GM23338 (cell line): Measurements from ENCODE around the gene AGRN. TPM values are rescaled to one million over a fixed set of nuclear protein-coding genes. Genes with fewer than 3 reads are reported as not detected.

ENCODE experiments used
- CREB1 ChIP-seq: fragments of 250-450 bp; sonication (Bioruptor Pico); IDR thresholded peaks from 2 replicates; pipeline ENCODE4 v1.5.0; 2020; ENCODE audit warnings: low read depth, mild to moderate bottlenecking, moderate library complexity
- POLR2AphosphoS5 ChIP-seq: IDR thresholded peaks from 2 replicates; pipeline ENCODE4 v1.6.1; 2016; ENCODE audit warnings: antibody characterized with exemption, low read depth
- polyA plus RNA-seq: library from polyadenylated mRNA; unstranded; fragments of >200 nt; fragmentation: Nextera tagmentation; extraction: Ambion mirVana; gene quantifications from 2 replicates; pipeline ENCODE4 v1.2.1, GENCODE V29; 2016
- total RNA-seq: library from RNA; depleted of rRNA; stranded (reverse); fragments of >200 nt; shearing (Covaris generic); gene quantifications from 2 replicates; pipeline ENCODE4 v1.2.3, GENCODE V29; 2014
- TF ChIP-seq, protein P1 (sequence below): fragments of 250-450 bp; sonication (Bioruptor Pico); IDR thresholded peaks from 2 replicates; pipeline ENCODE4 v1.5.0; 2020; ENCODE audit warnings: mild to moderate bottlenecking, moderate library complexity
- TF ChIP-seq, protein P2 (sequence below), 2 experiments: fragments of 200-600 bp in 1 of 2; sonication (generic) in 1 of 2; conservative IDR thresholded peaks; 2 replicates each; pipeline versions ENCODE4 v1.5.1 to v1.6.1; 2016 to 2017; ENCODE audit warnings: antibody characterized with exemption in 2 of 2, low read depth in 2 of 2, mild to moderate bottlenecking in 2 of 2, moderate library complexity in 1 of 2
- TF ChIP-seq, protein P3 (sequence below): IDR thresholded peaks from 2 replicates; pipeline ENCODE4 v1.6.1; 2016; ENCODE audit warnings: antibody characterized with exemption

The AGRN gene
- total and polyA plus RNA-seq, 2 experiments from 2014 or later = 12.3 to 185 TPM

DNA sequence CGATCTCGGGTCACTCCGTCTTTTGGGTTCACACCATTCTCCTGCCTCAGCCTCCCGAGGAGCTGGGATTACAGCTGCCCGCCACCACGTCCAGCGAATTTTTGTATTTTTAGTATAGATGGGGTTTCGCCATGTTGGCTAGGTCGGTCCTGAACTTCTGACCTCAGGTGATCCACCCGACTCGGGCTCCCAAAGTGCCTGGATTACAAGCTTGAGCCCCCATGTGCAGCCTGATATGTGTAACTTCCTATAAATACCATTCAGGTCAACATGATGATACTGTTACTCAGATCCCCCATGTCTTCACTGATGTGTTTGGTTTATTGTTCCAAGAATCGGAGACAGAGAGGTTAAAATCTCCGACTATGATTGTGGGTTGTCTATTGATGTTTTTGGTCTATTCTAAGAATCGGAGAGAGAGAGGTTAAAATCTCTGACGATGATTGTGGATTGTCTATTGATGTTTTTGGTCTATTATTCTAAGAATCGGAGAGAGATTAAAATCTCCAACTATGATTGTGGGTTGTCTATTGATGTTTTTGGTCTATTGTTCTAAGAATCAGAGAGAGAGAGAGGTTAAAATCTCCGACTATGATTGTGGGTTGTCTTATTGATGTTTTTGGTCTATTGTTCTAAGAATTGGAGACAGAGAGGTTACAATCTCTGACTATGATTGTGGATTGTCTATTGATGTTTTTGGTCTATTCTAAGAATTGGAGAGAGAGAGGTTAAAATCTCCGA is 78.9 kb downstream of the AGRN start (continued):
- TF ChIP-seq, protein P1, sequence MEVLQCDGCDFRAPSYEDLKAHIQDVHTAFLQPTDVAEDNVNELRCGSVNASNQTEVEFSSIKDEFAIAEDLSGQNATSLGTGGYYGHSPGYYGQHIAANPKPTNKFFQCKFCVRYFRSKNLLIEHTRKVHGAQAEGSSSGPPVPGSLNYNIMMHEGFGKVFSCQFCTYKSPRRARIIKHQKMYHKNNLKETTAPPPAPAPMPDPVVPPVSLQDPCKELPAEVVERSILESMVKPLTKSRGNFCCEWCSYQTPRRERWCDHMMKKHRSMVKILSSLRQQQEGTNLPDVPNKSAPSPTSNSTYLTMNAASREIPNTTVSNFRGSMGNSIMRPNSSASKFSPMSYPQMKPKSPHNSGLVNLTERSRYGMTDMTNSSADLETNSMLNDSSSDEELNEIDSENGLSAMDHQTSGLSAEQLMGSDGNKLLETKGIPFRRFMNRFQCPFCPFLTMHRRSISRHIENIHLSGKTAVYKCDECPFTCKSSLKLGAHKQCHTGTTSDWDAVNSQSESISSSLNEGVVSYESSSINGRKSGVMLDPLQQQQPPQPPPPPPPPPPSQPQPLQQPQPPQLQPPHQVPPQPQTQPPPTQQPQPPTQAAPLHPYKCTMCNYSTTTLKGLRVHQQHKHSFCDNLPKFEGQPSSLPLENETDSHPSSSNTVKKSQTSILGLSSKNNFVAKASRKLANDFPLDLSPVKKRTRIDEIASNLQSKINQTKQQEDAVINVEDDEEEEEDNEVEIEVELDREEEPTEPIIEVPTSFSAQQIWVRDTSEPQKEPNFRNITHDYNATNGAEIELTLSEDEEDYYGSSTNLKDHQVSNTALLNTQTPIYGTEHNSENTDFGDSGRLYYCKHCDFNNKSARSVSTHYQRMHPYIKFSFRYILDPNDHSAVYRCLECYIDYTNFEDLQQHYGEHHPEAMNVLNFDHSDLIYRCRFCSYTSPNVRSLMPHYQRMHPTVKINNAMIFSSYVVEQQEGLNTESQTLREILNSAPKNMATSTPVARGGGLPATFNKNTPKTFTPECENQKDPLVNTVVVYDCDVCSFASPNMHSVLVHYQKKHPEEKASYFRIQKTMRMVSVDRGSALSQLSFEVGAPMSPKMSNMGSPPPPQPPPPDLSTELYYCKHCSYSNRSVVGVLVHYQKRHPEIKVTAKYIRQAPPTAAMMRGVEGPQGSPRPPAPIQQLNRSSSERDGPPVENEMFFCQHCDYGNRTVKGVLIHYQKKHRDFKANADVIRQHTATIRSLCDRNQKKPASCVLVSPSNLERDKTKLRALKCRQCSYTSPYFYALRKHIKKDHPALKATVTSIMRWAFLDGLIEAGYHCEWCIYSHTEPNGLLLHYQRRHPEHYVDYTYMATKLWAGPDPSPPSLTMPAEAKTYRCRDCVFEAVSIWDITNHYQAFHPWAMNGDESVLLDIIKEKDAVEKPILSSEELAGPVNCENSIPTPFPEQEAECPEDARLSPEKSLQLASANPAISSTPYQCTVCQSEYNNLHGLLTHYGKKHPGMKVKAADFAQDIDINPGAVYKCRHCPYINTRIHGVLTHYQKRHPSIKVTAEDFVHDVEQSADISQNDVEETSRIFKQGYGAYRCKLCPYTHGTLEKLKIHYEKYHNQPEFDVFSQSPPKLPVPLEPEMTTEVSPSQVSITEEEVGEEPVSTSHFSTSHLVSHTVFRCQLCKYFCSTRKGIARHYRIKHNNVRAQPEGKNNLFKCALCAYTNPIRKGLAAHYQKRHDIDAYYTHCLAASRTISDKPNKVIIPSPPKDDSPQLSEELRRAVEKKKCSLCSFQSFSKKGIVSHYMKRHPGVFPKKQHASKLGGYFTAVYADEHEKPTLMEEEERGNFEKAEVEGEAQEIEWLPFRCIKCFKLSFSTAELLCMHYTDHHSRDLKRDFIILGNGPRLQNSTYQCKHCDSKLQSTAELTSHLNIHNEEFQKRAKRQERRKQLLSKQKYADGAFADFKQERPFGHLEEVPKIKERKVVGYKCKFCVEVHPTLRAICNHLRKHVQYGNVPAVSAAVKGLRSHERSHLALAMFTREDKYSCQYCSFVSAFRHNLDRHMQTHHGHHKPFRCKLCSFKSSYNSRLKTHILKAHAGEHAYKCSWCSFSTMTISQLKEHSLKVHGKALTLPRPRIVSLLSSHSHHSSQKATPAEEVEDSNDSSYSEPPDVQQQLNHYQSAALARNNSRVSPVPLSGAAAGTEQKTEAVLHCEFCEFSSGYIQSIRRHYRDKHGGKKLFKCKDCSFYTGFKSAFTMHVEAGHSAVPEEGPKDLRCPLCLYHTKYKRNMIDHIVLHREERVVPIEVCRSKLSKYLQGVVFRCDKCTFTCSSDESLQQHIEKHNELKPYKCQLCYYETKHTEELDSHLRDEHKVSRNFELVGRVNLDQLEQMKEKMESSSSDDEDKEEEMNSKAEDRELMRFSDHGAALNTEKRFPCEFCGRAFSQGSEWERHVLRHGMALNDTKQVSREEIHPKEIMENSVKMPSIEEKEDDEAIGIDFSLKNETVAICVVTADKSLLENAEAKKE (CRISPR knock-in tag) = no peak
- TF ChIP-seq, protein P2, sequence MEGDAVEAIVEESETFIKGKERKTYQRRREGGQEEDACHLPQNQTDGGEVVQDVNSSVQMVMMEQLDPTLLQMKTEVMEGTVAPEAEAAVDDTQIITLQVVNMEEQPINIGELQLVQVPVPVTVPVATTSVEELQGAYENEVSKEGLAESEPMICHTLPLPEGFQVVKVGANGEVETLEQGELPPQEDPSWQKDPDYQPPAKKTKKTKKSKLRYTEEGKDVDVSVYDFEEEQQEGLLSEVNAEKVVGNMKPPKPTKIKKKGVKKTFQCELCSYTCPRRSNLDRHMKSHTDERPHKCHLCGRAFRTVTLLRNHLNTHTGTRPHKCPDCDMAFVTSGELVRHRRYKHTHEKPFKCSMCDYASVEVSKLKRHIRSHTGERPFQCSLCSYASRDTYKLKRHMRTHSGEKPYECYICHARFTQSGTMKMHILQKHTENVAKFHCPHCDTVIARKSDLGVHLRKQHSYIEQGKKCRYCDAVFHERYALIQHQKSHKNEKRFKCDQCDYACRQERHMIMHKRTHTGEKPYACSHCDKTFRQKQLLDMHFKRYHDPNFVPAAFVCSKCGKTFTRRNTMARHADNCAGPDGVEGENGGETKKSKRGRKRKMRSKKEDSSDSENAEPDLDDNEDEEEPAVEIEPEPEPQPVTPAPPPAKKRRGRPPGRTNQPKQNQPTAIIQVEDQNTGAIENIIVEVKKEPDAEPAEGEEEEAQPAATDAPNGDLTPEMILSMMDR (conservative IDR thresholded peaks at IDR 0.05; ENCODE audit: low read depth in 2 of 2) = no peak
- TF ChIP-seq CREB1 (CRISPR knock-in tag) (no peak), POLR2AphosphoS5 (no peak)
- TF ChIP-seq, protein P3, sequence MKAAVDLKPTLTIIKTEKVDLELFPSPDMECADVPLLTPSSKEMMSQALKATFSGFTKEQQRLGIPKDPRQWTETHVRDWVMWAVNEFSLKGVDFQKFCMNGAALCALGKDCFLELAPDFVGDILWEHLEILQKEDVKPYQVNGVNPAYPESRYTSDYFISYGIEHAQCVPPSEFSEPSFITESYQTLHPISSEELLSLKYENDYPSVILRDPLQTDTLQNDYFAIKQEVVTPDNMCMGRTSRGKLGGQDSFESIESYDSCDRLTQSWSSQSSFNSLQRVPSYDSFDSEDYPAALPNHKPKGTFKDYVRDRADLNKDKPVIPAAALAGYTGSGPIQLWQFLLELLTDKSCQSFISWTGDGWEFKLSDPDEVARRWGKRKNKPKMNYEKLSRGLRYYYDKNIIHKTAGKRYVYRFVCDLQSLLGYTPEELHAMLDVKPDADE = no peak
